Esophagus squamous epithelium (tissue), 5 donors: ENCODE data around the gene IGF1R. TPM values are rescaled to one million over a fixed set of nuclear protein-coding genes. Genes with fewer than 3 reads are reported as not detected.

Source experiments
- DNase-seq: peaks from one replicate; lab custom pipeline; 2025; lab: John Stamatoyannopoulos, UW
- H3K27ac ChIP-seq, 4 donors: fragments of 200-600 bp; sonication (generic); one replicate each; pipeline ENCODE4 v1.5.1; 2016 to 2019; ENCODE audit warnings: mild to moderate bottlenecking in 1 of 4
- H3K27me3 ChIP-seq, 4 donors: fragments of 200-600 bp; sonication (generic); 1 replicate in 3 of 4; 2 replicates in 1 of 4; pipeline versions ENCODE4 v1.5.1 to v1.6.0; 2017 to 2021; ENCODE audit warnings: antibody characterized with exemption in 1 of 4
- H3K36me3 ChIP-seq, 3 donors: fragments of 200-600 bp; sonication (generic); one replicate each; pipeline ENCODE4 v1.5.1; 2016 to 2019
- H3K4me1 ChIP-seq, 3 donors: fragments of 200-600 bp; sonication (generic); one replicate each; pipeline ENCODE4 v1.5.1; 2017 to 2019
- H3K4me3 ChIP-seq, 4 donors: fragments of 200-600 bp; sonication (generic); 1 replicate in 3 of 4; 2 replicates in 1 of 4; pipeline ENCODE4 v1.5.1; 2016 to 2019; ENCODE audit warnings: mild to moderate bottlenecking in 2 of 4, moderate library complexity in 1 of 4
- H3K9me3 ChIP-seq, 3 donors: fragments of 200-600 bp; sonication (generic); one replicate each; pipeline ENCODE4 v1.5.1; 2016 to 2019
- POLR2A ChIP-seq, 4 donors: fragments of 450-650 bp; IDR thresholded peaks; one replicate each; pipeline ENCODE4 v1.6.1; 2017; ENCODE audit warnings: antibody characterized with exemption in 4 of 4, mild to moderate bottlenecking in 4 of 4, moderate library complexity in 3 of 4
- WGBS, 2 donors: methylation state at CpG; one replicate each; pipeline ENCODE4 v1.1.5; 2018; 5-methylcytosine and 5-hydroxymethylcytosine counted together
- intact Hi-C: fragments of 100-400 bp; cut with DNase I; formaldehyde crosslinking; loops from one replicate; pipeline ENCODE4 v1.15.0; 2022
- total RNA-seq, 4 donors: library from RNA; depleted of rRNA; stranded (reverse); fragments of >200 nt; gene quantifications; one replicate each; pipeline ENCODE4 v1.1.0, GENCODE V29; 2016
- TF ChIP-seq, protein P1 (sequence below), 6 experiments: fragments of 450-650 bp in 4 of 6; fragments of 200-600 bp in 2 of 6; sonication (generic) in 2 of 6; IDR thresholded peaks; one replicate each; pipeline ENCODE4 v1.5.1; 2016 to 2019; ENCODE audit warnings: antibody characterized with exemption in 6 of 6, mild to moderate bottlenecking in 4 of 6, moderate library complexity in 4 of 6
- donor health status: DM: yes; HTN: yes; CAD: no.

The IGF1R gene
- total RNA-seq, 4 donors from 2014 or later: 20.5 to 54.8 (median 40.4) TPM

DNA sequence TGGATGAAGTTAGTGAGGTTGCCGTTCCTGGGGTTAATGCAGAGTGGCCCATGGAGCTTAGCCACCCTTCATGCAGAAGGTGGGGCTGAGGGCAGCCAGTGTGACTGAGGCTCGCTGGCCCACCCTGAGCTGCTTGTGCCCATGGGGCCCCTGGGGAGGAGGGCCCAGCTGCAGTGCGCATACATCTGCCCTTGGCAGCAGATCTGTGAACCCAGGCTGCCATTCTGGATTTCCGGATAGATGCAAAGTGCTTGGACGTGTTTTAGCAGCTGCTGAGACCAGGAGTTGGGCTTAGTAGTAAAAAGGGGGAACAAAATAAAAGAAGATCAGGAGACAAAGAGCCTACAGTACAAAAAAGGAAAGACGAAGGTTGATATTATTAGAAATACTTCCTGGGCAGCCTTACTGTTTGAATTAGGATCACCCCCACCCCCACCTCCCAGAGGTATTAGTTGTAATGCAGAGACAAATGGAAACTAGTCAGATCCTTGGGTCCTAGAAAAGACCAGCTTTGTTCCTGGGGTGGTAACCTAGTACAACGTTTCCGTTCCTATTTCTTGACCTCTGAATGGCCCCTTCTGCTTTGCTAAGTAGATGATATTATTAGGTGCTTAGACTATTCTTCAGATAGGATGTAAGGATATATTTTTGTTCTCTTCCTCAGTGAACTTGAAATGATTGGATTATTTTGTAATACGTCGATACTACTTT is 70.2 kb downstream of the IGF1R start:
- H3K4me3 ChIP-seq: no peak overlapping the region
- WGBS, 2 donors: 29 to 36% methylated on average over 5 to 9 of the region's 10 CpGs
- peaks cover 33 to 98% (median 44%) of the 10 kb centered on the region in 3 donors for H3K4me1 ChIP-seq
- TF ChIP-seq POLR2A (IDR thresholded peaks at IDR 0.05): no peak
- TF ChIP-seq, protein P1, sequence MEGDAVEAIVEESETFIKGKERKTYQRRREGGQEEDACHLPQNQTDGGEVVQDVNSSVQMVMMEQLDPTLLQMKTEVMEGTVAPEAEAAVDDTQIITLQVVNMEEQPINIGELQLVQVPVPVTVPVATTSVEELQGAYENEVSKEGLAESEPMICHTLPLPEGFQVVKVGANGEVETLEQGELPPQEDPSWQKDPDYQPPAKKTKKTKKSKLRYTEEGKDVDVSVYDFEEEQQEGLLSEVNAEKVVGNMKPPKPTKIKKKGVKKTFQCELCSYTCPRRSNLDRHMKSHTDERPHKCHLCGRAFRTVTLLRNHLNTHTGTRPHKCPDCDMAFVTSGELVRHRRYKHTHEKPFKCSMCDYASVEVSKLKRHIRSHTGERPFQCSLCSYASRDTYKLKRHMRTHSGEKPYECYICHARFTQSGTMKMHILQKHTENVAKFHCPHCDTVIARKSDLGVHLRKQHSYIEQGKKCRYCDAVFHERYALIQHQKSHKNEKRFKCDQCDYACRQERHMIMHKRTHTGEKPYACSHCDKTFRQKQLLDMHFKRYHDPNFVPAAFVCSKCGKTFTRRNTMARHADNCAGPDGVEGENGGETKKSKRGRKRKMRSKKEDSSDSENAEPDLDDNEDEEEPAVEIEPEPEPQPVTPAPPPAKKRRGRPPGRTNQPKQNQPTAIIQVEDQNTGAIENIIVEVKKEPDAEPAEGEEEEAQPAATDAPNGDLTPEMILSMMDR (IDR thresholded peaks at IDR 0.05): no peak
- intact Hi-C loops: no loop called here
- no peaks in the 10 kb centered on the region for H3K27me3 ChIP-seq
- no peaks in the 10 kb centered on the region for H3K36me3 ChIP-seq
- H3K9me3 ChIP-seq: no peaks in the 10 kb centered on the region
- DNase-seq: no peak
- H3K27ac ChIP-seq: peak overlapping the region in 3 of 4 donors; percentile 25 to 57 (median 27)

DNA sequence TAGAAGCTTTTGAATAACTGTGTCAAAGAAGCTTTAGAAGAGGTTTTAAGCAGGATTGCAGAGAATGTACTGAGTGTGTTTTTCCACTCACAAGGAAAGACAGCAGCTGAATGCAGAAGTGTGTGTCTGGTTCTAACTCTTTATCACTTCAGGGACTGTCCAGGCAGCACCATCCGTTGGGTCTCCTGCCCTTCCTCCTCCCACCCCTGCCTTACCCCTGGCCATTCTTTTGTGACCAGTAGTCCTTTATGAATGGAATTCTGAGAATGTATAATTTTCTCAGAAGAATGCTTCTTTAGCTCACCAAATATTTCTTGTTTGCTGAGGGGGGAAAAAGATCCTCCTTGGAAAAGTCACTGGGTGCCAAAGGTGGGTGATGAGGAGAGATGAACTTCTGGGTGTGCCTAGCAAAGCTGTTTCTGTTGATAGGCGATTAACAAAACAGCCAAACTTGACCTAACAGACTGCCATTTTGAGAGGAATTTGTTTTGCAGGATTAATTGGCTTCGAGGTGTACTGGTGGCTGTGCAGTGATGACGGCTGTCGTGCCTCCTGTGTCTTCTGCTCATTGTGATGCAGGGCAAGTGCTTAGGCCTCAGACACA is 70.9 kb downstream of the IGF1R start:
- Histone ChIP-seq H3K36me3 (no peaks in the 10 kb centered on the region), H3K4me1 (peaks cover 26 to 92% (median 37%) of the 10 kb centered on the region in 3 donors), H3K27ac (peak overlapping the region in 2 of 4 donors; percentile 27 to 57), H3K27me3 (no peaks in the 10 kb centered on the region), H3K4me3 (no peak overlapping the region), H3K9me3 (no peaks in the 10 kb centered on the region)
- WGBS, 2 donors: 58 to 79% methylated on average over 5 of the region's 5 CpGs
- intact Hi-C loops: no loop called here
- TF ChIP-seq, protein P1 (IDR thresholded peaks at IDR 0.05): no peak
- TF ChIP-seq POLR2A (IDR thresholded peaks at IDR 0.05): no peak
- no peak for DNase-seq

GRCh38 chr15:98720031-98720430 is 71.7 kb downstream of the IGF1R start:
- no peak for TF ChIP-seq POLR2A (IDR thresholded peaks at IDR 0.05)
- TF ChIP-seq, protein P1 (IDR thresholded peaks at IDR 0.05): no peak
- no peaks in the 10 kb centered on the region for H3K36me3 ChIP-seq
- no peak for DNase-seq
- no peaks in the 10 kb centered on the region for H3K27me3 ChIP-seq
- intact Hi-C loops: no loop called here
- no peak overlapping the region for H3K27ac ChIP-seq
- no peak overlapping the region for H3K4me3 ChIP-seq
- H3K9me3 ChIP-seq: no peaks in the 10 kb centered on the region
- 77 to 85% methylated on average over 6 of the region's 6 CpGs for WGBS, 2 donors
- peaks cover 18 to 84% (median 29%) of the 10 kb centered on the region in 3 donors for H3K4me1 ChIP-seq

GRCh38 chr15:98720577-98721565 is 72.5 kb downstream of the IGF1R start:
- intact Hi-C loops: no loop called here
- Histone ChIP-seq H3K4me1 (peaks cover 15 to 81% (median 26%) of the 10 kb centered on the region in 3 donors), H3K27ac (no peak overlapping the region), H3K4me3 (no peak overlapping the region), H3K27me3 (no peaks in the 10 kb centered on the region), H3K9me3 (no peaks in the 10 kb centered on the region), H3K36me3 (no peaks in the 10 kb centered on the region)
- TF ChIP-seq, protein P1 (IDR thresholded peaks at IDR 0.05): no peak
- TF ChIP-seq POLR2A (IDR thresholded peaks at IDR 0.05): no peak
- DNase-seq: no peak
- WGBS, 2 donors: 78 to 83% methylated on average over 11 of the region's 11 CpGs
